ENCODE data around the gene AUP1.

DNA sequence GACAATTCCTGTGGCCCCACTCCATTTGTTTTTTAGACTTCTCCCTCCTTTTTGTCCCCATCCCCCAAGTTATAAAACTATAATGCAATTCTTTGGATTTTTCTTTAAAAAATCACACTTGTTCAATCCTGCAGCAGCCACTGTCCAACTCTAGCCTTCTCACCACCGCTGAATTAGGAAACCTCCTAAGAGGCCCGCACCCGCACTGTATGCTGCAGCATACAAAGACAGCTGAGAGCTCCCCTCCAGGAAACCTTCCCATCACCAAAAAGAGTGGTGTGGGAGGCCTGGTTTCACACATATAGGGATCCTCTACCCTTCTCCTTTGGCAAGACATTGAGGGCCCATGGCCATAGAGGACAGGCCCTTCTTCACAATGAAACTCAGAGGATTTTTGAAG lies 24.9 kb downstream of the AUP1 start:
- TF ChIP-seq, protein P1, sequence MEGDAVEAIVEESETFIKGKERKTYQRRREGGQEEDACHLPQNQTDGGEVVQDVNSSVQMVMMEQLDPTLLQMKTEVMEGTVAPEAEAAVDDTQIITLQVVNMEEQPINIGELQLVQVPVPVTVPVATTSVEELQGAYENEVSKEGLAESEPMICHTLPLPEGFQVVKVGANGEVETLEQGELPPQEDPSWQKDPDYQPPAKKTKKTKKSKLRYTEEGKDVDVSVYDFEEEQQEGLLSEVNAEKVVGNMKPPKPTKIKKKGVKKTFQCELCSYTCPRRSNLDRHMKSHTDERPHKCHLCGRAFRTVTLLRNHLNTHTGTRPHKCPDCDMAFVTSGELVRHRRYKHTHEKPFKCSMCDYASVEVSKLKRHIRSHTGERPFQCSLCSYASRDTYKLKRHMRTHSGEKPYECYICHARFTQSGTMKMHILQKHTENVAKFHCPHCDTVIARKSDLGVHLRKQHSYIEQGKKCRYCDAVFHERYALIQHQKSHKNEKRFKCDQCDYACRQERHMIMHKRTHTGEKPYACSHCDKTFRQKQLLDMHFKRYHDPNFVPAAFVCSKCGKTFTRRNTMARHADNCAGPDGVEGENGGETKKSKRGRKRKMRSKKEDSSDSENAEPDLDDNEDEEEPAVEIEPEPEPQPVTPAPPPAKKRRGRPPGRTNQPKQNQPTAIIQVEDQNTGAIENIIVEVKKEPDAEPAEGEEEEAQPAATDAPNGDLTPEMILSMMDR (IDR thresholded peaks at IDR 0.05; ENCODE audit: low read depth, low read length) = no peak
- no peak for TF ChIP-seq EZH2phosphoT487 (IDR thresholded peaks at IDR 0.05; ENCODE audit: low read depth)
